Measurements from ENCODE around the gene CRNKL1. TPM values are rescaled to one million over a fixed set of nuclear protein-coding genes. Genes with fewer than 3 reads are reported as not detected.

CRNKL1 gene
- total RNA-seq, 2 donors from 2014 or later = 22.0 to 27.1 TPM

- no peak for TF ChIP-seq POLR2A (IDR thresholded peaks at IDR 0.05)
- TF ChIP-seq, protein P1, sequence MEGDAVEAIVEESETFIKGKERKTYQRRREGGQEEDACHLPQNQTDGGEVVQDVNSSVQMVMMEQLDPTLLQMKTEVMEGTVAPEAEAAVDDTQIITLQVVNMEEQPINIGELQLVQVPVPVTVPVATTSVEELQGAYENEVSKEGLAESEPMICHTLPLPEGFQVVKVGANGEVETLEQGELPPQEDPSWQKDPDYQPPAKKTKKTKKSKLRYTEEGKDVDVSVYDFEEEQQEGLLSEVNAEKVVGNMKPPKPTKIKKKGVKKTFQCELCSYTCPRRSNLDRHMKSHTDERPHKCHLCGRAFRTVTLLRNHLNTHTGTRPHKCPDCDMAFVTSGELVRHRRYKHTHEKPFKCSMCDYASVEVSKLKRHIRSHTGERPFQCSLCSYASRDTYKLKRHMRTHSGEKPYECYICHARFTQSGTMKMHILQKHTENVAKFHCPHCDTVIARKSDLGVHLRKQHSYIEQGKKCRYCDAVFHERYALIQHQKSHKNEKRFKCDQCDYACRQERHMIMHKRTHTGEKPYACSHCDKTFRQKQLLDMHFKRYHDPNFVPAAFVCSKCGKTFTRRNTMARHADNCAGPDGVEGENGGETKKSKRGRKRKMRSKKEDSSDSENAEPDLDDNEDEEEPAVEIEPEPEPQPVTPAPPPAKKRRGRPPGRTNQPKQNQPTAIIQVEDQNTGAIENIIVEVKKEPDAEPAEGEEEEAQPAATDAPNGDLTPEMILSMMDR (IDR thresholded peaks at IDR 0.05) = no peak
- no peak for TF ChIP-seq POLR2AphosphoS5 (IDR thresholded peaks at IDR 0.05)
- intact Hi-C loops (cut with DNase I) = no loop called here
- Histone ChIP-seq H3K9me3 (no peaks in the 10 kb centered on the region), H3K27ac (no peak overlapping the region), H3K4me1 (replicated peaks) (no peaks in the 10 kb centered on the region), H3K27me3 (replicated peaks; ENCODE audit: insufficient read depth) (no peaks in the 10 kb centered on the region), H3K36me3 (no peaks in the 10 kb centered on the region), H3K4me3 (no peak overlapping the region)
- 80% methylated on average over 4 of the region's 4 CpGs for WGBS
- no peak for DNase-seq (ENCODE audit: low spot score)
Observed at GRCh38 chr20:19987046-19987445, 65.2 kb downstream of the CRNKL1 start.

DNA sequence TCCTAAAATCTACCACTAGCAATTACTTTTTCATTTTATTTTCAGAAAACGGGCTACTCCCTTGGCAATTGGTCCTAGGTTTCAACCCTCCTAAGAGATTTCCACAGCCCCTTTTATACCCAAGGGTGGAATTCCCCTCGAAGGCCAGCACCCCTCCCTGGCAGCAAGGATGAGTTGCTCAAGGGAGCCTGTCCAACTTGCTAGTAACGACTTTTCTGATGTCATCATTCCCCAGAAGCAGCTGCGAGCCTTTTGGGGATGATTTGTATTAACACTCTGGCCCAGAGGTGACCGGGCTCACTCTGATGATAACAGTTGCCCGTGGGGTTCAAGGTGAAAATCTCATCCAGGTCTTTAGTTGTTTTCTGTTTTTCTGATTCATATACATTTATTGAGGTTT, 65.8 kb downstream of the CRNKL1 start:
- H3K4me3 ChIP-seq = no peak overlapping the region
- H3K27me3 ChIP-seq (replicated peaks; ENCODE audit: insufficient read depth) = no peaks in the 10 kb centered on the region
- no peak for DNase-seq (ENCODE audit: low spot score)
- 36% methylated on average over 6 of the region's 6 CpGs for WGBS
- TF ChIP-seq, protein P1 (IDR thresholded peaks at IDR 0.05) = no peak
- no peak for TF ChIP-seq POLR2AphosphoS5 (IDR thresholded peaks at IDR 0.05)
- no peak for TF ChIP-seq POLR2A (IDR thresholded peaks at IDR 0.05)
- H3K4me1 ChIP-seq (replicated peaks) = no peaks in the 10 kb centered on the region
- no peaks in the 10 kb centered on the region for H3K9me3 ChIP-seq
- H3K36me3 ChIP-seq = no peaks in the 10 kb centered on the region
- intact Hi-C loops (cut with DNase I) = no loop called here
- H3K27ac ChIP-seq = no peak overlapping the region

Other genes starting within 250 kb of the CRNKL1 start
- gene NAA20, start 35.1 kb downstream of the CRNKL1 start, total RNA-seq = 10 to 100 TPM; 33.9 to 48.5 TPM
- 1 to 10 TPM in 1 of 2 donors, under 1 TPM in 1; 0.14 to 8.1 TPM for gene CFAP61, start 66 bp upstream of the CRNKL1 start, total RNA-seq

Data from prostate gland (tissue), 2 donors.